Liver (tissue), 9 donors: Measurements from ENCODE around the gene FHL5. TPM values are rescaled to one million over a fixed set of nuclear protein-coding genes. Genes with fewer than 3 reads are reported as not detected.

Source experiments
- DNase-seq: peaks from one replicate; pipeline ENCODE4 v3.0.0-alpha.2; 2017; ENCODE audit warnings: low spot score
- H3K27ac ChIP-seq, 2 donors: one replicate each; pipeline ENCODE4 v1.7.0; 2013; ENCODE audit warnings: inconsistent platforms in 2 of 2, low read length in 2 of 2, control low read depth in 1 of 2, low read depth in 1 of 2, mild to moderate bottlenecking in 1 of 2
- H3K27me3 ChIP-seq, 4 donors: one replicate each; pipeline versions ENCODE4 v1.6.1 to v1.7.0; 2013; ENCODE audit warnings: low read length in 3 of 4, inconsistent platforms in 1 of 4, mild to moderate bottlenecking in 1 of 4, moderate library complexity in 1 of 4; ENCODE audit not compliant: control insufficient read depth in 4 of 4, insufficient read depth in 4 of 4
- H3K36me3 ChIP-seq, 4 donors: one replicate each; pipeline versions ENCODE4 v1.6.1 to v1.7.0; 2013; ENCODE audit warnings: low read length in 3 of 4, mild to moderate bottlenecking in 3 of 4, low read depth in 1 of 4, moderate library complexity in 1 of 4; ENCODE audit not compliant: control insufficient read depth in 4 of 4, insufficient read depth in 3 of 4
- H3K4me1 ChIP-seq, 4 donors: one replicate each; pipeline versions ENCODE4 v1.6.1 to v1.7.0; 2013; ENCODE audit warnings: low read length in 3 of 4, mild to moderate bottlenecking in 3 of 4, moderate library complexity in 1 of 4; ENCODE audit not compliant: control insufficient read depth in 4 of 4, insufficient read depth in 4 of 4
- H3K4me3 ChIP-seq, 3 donors: one replicate each; pipeline versions ENCODE4 v1.6.1 to v1.7.0; 2013; ENCODE audit warnings: low read length in 3 of 3, control low read depth in 1 of 3, low read depth in 1 of 3, mild to moderate bottlenecking in 1 of 3
- H3K9ac ChIP-seq, 2 donors: one replicate each; pipeline ENCODE4 v1.7.0; 2013; ENCODE audit warnings: low read length in 2 of 2, mild to moderate bottlenecking in 2 of 2, moderate library complexity in 2 of 2, control low read depth in 1 of 2, low read depth in 1 of 2
- H3K9me3 ChIP-seq, 4 donors: one replicate each; pipeline versions ENCODE4 v1.6.1 to v1.7.0; 2013; ENCODE audit warnings: low read length in 3 of 4; ENCODE audit not compliant: control insufficient read depth in 4 of 4
- ATF3 ChIP-seq: IDR thresholded peaks from 2 replicates; pipeline ENCODE4 v1.6.1; 2016; ENCODE audit warnings: antibody characterized with exemption
- EGR1 ChIP-seq, 2 donors: IDR thresholded peaks; 2 replicates each; pipeline ENCODE4 v1.6.1; 2016 to 2018; ENCODE audit warnings: antibody characterized with exemption in 2 of 2, low read depth in 2 of 2
- FOXA1 ChIP-seq: IDR thresholded peaks from 2 replicates; pipeline ENCODE4 v1.6.1; 2016; ENCODE audit warnings: antibody characterized with exemption
- FOXA2 ChIP-seq: IDR thresholded peaks from 2 replicates; pipeline ENCODE4 v1.6.1; 2016; ENCODE audit warnings: antibody characterized with exemption
- GABPA ChIP-seq, 2 donors: IDR thresholded peaks in 1 of 2; conservative IDR thresholded peaks in 1 of 2; 2 replicates each; pipeline ENCODE4 v1.6.1; 2016; ENCODE audit warnings: antibody characterized with exemption in 2 of 2, mild to moderate bottlenecking in 1 of 2, moderate library complexity in 1 of 2
- HNF4A ChIP-seq, 2 donors: conservative IDR thresholded peaks; 2 replicates each; pipeline ENCODE4 v1.6.1; 2016; ENCODE audit warnings: antibody characterized with exemption in 2 of 2, mild to moderate bottlenecking in 2 of 2
- HNF4G ChIP-seq: IDR thresholded peaks from 2 replicates; pipeline ENCODE4 v1.6.1; 2016; ENCODE audit warnings: antibody characterized with exemption
- JUND ChIP-seq, 2 donors: IDR thresholded peaks; 2 replicates each; pipeline ENCODE4 v1.6.1; 2016; ENCODE audit warnings: antibody characterized with exemption in 2 of 2
- NR2F2 ChIP-seq: IDR thresholded peaks from 2 replicates; pipeline ENCODE4 v1.6.1; 2016; ENCODE audit warnings: antibody characterized with exemption
- RAD21 ChIP-seq, 2 donors: IDR thresholded peaks; 2 replicates each; pipeline ENCODE4 v1.6.1; 2016; ENCODE audit warnings: antibody characterized with exemption in 2 of 2, mild to moderate bottlenecking in 2 of 2
- RXRA ChIP-seq, 2 donors: IDR thresholded peaks; 2 replicates each; pipeline ENCODE4 v1.6.1; 2017 to 2018; ENCODE audit warnings: antibody characterized with exemption in 2 of 2, mild to moderate bottlenecking in 1 of 2
- SP1 ChIP-seq: IDR thresholded peaks from 2 replicates; pipeline ENCODE4 v1.6.1; 2018; ENCODE audit warnings: antibody characterized with exemption, mild to moderate bottlenecking
- TAF1 ChIP-seq: conservative IDR thresholded peaks from 2 replicates; pipeline ENCODE4 v1.6.1; 2016; ENCODE audit warnings: antibody characterized with exemption, mild to moderate bottlenecking
- YY1 ChIP-seq: IDR thresholded peaks from 2 replicates; pipeline ENCODE4 v1.6.1; 2016; ENCODE audit warnings: antibody characterized with exemption, mild to moderate bottlenecking
- WGBS: extraction: QIAGEN DNeasy Blood & Tissue Kit; methylation state at CpG from one replicate; pipeline ENCODE4 v1.1.7; 2013; 5-methylcytosine and 5-hydroxymethylcytosine counted together
- polyA plus RNA-seq, 2 donors: library from polyadenylated mRNA; stranded (reverse) in 1 of 2; unstranded in 1 of 2; fragments of 200-250 nt in 1 of 2; fragments of >200 nt in 1 of 2; fragmentation: Nextera tagmentation in 1 of 2; extraction: Ambion mirVana in 1 of 2; gene quantifications; one replicate each; pipeline versions ENCODE4 v1.2.1 to v1.2.3, GENCODE V29; 2013 to 2015
- total RNA-seq, 2 donors: library from RNA; depleted of rRNA; stranded (reverse); fragments of >200 nt; gene quantifications; one replicate each; pipeline ENCODE4 v1.2.3, GENCODE V29; 2014
- TF ChIP-seq, protein P1 (sequence below): IDR thresholded peaks from 2 replicates; pipeline ENCODE4 v1.6.1; 2016; ENCODE audit warnings: antibody characterized with exemption
- TF ChIP-seq, protein P2 (sequence below): IDR thresholded peaks from 2 replicates; pipeline ENCODE4 v1.6.1; 2016; ENCODE audit warnings: antibody characterized with exemption, mild to moderate bottlenecking
- TF ChIP-seq, protein P3 (sequence below): IDR thresholded peaks from 2 replicates; pipeline ENCODE4 v1.6.1; 2016; ENCODE audit warnings: antibody characterized with exemption
- TF ChIP-seq, protein P4 (sequence below): fragments of 150-350 bp; IDR thresholded peaks from 2 replicates; pipeline ENCODE4 v1.5.1; 2017; ENCODE audit warnings: improper control_type of control experiment, low read depth, low read length; ENCODE audit not compliant: missing input control
- donor health status: healthy.
- donor health status: healthy.
- donor health status: healthy.
- donor health status: healthy.
- donor health status: healthy.

Gene FHL5
- total and polyA plus RNA-seq, 4 donors: 0.22 to 0.42 (median 0.33) TPM; not detected in 1

DNA sequence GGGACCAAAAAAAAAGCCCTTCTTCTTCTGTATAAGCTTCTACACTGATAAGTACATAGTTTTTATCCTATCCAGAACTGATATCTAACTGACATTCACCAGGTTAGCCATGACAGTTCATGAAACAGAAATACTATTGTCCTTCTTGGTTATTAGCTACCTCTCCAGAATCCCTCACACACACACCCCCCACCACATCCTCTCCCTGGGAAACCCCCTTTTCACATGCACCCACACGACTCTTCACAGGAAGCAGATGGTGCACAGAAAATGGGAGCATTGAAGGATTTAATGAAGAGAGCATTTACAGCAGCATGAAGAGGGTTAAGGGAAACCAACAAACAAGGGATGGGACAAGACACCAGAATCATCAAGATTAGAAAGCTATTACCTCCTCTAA lies 88.9 kb downstream of the FHL5 start:
- H3K4me1 ChIP-seq: no peaks in the 10 kb centered on the region
- no peak for TF ChIP-seq FOXA1
- no peak for TF ChIP-seq JUND (IDR thresholded peaks at IDR 0.05)
- no peak overlapping the region for H3K9ac ChIP-seq
- H3K9me3 ChIP-seq: no peaks in the 10 kb centered on the region
- 25% methylated on average over 1 of the region's 1 CpG for WGBS
- no peak overlapping the region for H3K4me3 ChIP-seq
- no peaks in the 10 kb centered on the region for H3K36me3 ChIP-seq
- no peak for DNase-seq
- H3K27ac ChIP-seq: no peak overlapping the region
- peaks cover 0 to 10% (median 0%) of the 10 kb centered on the region in 4 donors for H3K27me3 ChIP-seq

- no peak overlapping the region for H3K27ac ChIP-seq
- DNase-seq: no peak
- TF ChIP-seq YY1: no peak
- TF ChIP-seq GABPA (IDR thresholded peaks at IDR 0.05 in 1 of 2, conservative IDR thresholded peaks at IDR 0.05 in 1 of 2): no peak
- TF ChIP-seq TAF1: no peak
- no peak for TF ChIP-seq HNF4A (conservative IDR thresholded peaks at IDR 0.05)
- no peak for TF ChIP-seq FOXA1
- TF ChIP-seq NR2F2: no peak
- TF ChIP-seq, protein P1, sequence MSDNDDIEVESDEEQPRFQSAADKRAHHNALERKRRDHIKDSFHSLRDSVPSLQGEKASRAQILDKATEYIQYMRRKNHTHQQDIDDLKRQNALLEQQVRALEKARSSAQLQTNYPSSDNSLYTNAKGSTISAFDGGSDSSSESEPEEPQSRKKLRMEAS: no peak
- TF ChIP-seq JUND (IDR thresholded peaks at IDR 0.05): no peak
- TF ChIP-seq SP1: no peak
- TF ChIP-seq, protein P2, sequence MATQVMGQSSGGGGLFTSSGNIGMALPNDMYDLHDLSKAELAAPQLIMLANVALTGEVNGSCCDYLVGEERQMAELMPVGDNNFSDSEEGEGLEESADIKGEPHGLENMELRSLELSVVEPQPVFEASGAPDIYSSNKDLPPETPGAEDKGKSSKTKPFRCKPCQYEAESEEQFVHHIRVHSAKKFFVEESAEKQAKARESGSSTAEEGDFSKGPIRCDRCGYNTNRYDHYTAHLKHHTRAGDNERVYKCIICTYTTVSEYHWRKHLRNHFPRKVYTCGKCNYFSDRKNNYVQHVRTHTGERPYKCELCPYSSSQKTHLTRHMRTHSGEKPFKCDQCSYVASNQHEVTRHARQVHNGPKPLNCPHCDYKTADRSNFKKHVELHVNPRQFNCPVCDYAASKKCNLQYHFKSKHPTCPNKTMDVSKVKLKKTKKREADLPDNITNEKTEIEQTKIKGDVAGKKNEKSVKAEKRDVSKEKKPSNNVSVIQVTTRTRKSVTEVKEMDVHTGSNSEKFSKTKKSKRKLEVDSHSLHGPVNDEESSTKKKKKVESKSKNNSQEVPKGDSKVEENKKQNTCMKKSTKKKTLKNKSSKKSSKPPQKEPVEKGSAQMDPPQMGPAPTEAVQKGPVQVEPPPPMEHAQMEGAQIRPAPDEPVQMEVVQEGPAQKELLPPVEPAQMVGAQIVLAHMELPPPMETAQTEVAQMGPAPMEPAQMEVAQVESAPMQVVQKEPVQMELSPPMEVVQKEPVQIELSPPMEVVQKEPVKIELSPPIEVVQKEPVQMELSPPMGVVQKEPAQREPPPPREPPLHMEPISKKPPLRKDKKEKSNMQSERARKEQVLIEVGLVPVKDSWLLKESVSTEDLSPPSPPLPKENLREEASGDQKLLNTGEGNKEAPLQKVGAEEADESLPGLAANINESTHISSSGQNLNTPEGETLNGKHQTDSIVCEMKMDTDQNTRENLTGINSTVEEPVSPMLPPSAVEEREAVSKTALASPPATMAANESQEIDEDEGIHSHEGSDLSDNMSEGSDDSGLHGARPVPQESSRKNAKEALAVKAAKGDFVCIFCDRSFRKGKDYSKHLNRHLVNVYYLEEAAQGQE: no peak
- TF ChIP-seq RXRA (IDR thresholded peaks at IDR 0.05): no peak
- no peak for TF ChIP-seq FOXA2
- TF ChIP-seq, protein P3, sequence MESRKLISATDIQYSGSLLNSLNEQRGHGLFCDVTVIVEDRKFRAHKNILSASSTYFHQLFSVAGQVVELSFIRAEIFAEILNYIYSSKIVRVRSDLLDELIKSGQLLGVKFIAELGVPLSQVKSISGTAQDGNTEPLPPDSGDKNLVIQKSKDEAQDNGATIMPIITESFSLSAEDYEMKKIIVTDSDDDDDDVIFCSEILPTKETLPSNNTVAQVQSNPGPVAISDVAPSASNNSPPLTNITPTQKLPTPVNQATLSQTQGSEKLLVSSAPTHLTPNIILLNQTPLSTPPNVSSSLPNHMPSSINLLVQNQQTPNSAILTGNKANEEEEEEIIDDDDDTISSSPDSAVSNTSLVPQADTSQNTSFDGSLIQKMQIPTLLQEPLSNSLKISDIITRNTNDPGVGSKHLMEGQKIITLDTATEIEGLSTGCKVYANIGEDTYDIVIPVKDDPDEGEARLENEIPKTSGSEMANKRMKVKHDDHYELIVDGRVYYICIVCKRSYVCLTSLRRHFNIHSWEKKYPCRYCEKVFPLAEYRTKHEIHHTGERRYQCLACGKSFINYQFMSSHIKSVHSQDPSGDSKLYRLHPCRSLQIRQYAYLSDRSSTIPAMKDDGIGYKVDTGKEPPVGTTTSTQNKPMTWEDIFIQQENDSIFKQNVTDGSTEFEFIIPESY: no peak
- TF ChIP-seq ATF3: no peak
- no peak for TF ChIP-seq HNF4G
- TF ChIP-seq, protein P4, sequence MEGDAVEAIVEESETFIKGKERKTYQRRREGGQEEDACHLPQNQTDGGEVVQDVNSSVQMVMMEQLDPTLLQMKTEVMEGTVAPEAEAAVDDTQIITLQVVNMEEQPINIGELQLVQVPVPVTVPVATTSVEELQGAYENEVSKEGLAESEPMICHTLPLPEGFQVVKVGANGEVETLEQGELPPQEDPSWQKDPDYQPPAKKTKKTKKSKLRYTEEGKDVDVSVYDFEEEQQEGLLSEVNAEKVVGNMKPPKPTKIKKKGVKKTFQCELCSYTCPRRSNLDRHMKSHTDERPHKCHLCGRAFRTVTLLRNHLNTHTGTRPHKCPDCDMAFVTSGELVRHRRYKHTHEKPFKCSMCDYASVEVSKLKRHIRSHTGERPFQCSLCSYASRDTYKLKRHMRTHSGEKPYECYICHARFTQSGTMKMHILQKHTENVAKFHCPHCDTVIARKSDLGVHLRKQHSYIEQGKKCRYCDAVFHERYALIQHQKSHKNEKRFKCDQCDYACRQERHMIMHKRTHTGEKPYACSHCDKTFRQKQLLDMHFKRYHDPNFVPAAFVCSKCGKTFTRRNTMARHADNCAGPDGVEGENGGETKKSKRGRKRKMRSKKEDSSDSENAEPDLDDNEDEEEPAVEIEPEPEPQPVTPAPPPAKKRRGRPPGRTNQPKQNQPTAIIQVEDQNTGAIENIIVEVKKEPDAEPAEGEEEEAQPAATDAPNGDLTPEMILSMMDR: no peak
- TF ChIP-seq EGR1 (IDR thresholded peaks at IDR 0.05; ENCODE audit: low read depth in 2 of 2): no peak
- no peak for TF ChIP-seq RAD21 (IDR thresholded peaks at IDR 0.05)
- no peak overlapping the region for H3K9ac ChIP-seq
- H3K27me3 ChIP-seq: peaks cover 0 to 13% (median 2%) of the 10 kb centered on the region in 4 donors
- 74% methylated on average over 2 of the region's 2 CpGs for WGBS
- no peaks in the 10 kb centered on the region for H3K4me1 ChIP-seq
- H3K4me3 ChIP-seq: no peak overlapping the region
- no peaks in the 10 kb centered on the region for H3K36me3 ChIP-seq
- no peaks in the 10 kb centered on the region for H3K9me3 ChIP-seq
Observed at GRCh38 chr6:96652552-96652951, 89.6 kb downstream of the FHL5 start.
